Measurements from ENCODE around the gene UNC5B. TPM values are rescaled to one million over a fixed set of nuclear protein-coding genes. Genes with fewer than 3 reads are reported as not detected.
A peak's percentile ranks its signal among the peaks of the same experiment; 100 is the strongest.
"Not testable (repeated sequence)": the region's sequence is repeated elsewhere in the genome, so short reads cannot be mapped to it uniquely, and the experiment has no call there.

Gene UNC5B
- polyA plus RNA-seq, 12 donors: 8.2 to 17.6 (median 10.4) TPM; not detected in 1

- no peak for DNase-seq
These were observed 83.7 kb downstream of the UNC5B start for GRCh38 chr10:71296086-71296485.

GRCh38 chr10:71296811-71297210, 84.4 kb downstream of the UNC5B start:
- not testable (repeated sequence) for DNase-seq

- no peak for DNase-seq
These were observed 85.0 kb downstream of the UNC5B start for GRCh38 chr10:71297343-71297742.

- no peak for DNase-seq
These were observed 86.9 kb downstream of the UNC5B start for GRCh38 chr10:71299071-71299785.

- no peak for DNase-seq
These were observed 88.4 kb downstream of the UNC5B start for GRCh38 chr10:71300555-71301370.

GRCh38 chr10:71301371-71301916, 89.1 kb downstream of the UNC5B start:
- DNase-seq: no peak

- no peak for DNase-seq
These were observed 90.1 kb downstream of the UNC5B start for GRCh38 chr10:71302451-71302850.

GRCh38 chr10:71302874-71303568, 90.7 kb downstream of the UNC5B start:
- peak; percentile 50 for DNase-seq

GRCh38 chr10:71303569-71303907, 91.2 kb downstream of the UNC5B start:
- no peak for DNase-seq

- no peak for DNase-seq
These were observed 92.5 kb downstream of the UNC5B start for GRCh38 chr10:71304914-71305313.

- DNase-seq: no peak
These were observed 94.6 kb downstream of the UNC5B start for GRCh38 chr10:71306979-71307378.

- no peak for DNase-seq
These were observed 95.2 kb downstream of the UNC5B start for GRCh38 chr10:71307469-71308085.

- no peak for DNase-seq
These were observed 95.9 kb downstream of the UNC5B start for GRCh38 chr10:71308244-71308643.

GRCh38 chr10:71308985-71309384, 96.6 kb downstream of the UNC5B start:
- no peak for DNase-seq

- no peak for DNase-seq
These were observed 97.5 kb downstream of the UNC5B start for GRCh38 chr10:71309919-71310318.

GRCh38 chr10:71312220-71312619, 99.8 kb downstream of the UNC5B start:
- no peak for DNase-seq

- peak; percentile 87 for DNase-seq
These were observed 100.7 kb downstream of the UNC5B start for GRCh38 chr10:71312811-71313789.

GRCh38 chr10:71314028-71314693, 101.8 kb downstream of the UNC5B start:
- peak; percentile 65 for DNase-seq

- DNase-seq: no peak
These were observed 102.4 kb downstream of the UNC5B start for GRCh38 chr10:71314694-71315225.

Data from muscle of arm (tissue), 12 donors.